ENCODE data around the gene PRR33.

Gene PRR33

DNA sequence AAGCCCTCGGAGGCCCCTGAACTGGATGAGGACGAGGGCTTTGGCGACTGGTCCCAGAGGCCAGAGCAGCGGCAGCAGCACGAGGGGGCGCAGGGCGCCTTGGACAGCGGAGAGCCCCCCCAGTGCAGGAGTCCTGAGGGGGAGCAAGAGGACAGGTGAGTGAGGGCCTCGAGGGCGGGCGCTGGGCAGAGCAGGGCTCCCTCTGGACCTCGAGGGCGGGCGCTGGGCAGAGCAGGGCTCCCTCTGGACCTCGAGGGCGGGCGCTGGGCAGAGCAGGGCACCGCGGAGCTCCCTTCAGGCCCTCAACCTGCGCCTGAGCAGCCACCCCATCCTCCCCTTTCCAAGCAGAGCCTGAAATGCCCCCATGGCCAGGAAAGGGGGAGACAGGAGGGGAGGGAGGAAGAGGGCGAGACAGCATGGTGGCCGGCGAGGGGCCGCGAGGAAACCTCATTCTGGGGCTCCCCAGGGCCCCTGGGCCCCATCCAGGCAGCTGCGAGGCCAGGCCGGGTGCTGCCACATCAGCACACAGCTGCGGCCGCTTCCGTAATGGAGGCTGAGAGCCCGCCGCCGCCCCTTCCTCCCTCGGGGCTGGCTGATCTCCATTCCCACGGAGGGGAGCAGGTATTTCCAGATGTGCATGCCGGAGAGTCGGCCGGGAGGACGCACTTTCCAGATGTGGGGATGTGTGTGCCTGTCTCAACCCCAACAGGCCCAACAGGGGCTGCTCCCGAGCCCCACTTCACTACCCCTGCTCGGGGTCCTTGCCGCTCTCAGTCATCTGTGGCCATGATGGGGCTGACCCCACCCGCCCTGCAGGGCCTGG is 10.0 kb downstream of the PRR33 start:
- Histone ChIP-seq H3K79me2 (ENCODE audit: insufficient read depth, low read length) (peaks cover 3% of the 10 kb centered on the region; the same call in 1 of the 2 replicates), H3K4me2 (ENCODE audit: low read depth, low read length, poor library complexity, severe bottlenecking) (no peak overlapping the region), H3K27me3 (ENCODE audit: insufficient read depth, low read length, poor library complexity, severe bottlenecking) (no peaks in the 10 kb centered on the region), H3K36me3 (ENCODE audit: insufficient read depth, low read length) (peaks cover 30% of the 10 kb centered on the region; the same call in 1 of the 2 replicates), H3K4me1 (ENCODE audit: insufficient read depth, low read length, poor library complexity, severe bottlenecking) (peaks cover 8% of the 10 kb centered on the region), H3K9me2 (replicated peaks; ENCODE audit: low read depth, low read length) (no peaks in the 10 kb centered on the region), H3K9me3 (ENCODE audit: insufficient read depth, low read depth, low read length) (no peaks in the 10 kb centered on the region), H3F3A (ENCODE audit: low read depth) (no peaks in the 10 kb centered on the region), H3K9ac (ENCODE audit: low read depth, low read length, poor library complexity, severe bottlenecking) (no peak overlapping the region), H2AFZ (ENCODE audit: low read length) (no peak overlapping the region), H4K20me1 (ENCODE audit: insufficient read depth, low read length, poor library complexity, severe bottlenecking) (no peaks in the 10 kb centered on the region), H3K4me3 (ENCODE audit: low read length, poor library complexity, severe bottlenecking) (no peak overlapping the region)
- TF ChIP-seq EZH2phosphoT487 (IDR thresholded peaks at IDR 0.05; ENCODE audit: borderline replicate concordance) = no peak
- TF ChIP-seq, protein P1, sequence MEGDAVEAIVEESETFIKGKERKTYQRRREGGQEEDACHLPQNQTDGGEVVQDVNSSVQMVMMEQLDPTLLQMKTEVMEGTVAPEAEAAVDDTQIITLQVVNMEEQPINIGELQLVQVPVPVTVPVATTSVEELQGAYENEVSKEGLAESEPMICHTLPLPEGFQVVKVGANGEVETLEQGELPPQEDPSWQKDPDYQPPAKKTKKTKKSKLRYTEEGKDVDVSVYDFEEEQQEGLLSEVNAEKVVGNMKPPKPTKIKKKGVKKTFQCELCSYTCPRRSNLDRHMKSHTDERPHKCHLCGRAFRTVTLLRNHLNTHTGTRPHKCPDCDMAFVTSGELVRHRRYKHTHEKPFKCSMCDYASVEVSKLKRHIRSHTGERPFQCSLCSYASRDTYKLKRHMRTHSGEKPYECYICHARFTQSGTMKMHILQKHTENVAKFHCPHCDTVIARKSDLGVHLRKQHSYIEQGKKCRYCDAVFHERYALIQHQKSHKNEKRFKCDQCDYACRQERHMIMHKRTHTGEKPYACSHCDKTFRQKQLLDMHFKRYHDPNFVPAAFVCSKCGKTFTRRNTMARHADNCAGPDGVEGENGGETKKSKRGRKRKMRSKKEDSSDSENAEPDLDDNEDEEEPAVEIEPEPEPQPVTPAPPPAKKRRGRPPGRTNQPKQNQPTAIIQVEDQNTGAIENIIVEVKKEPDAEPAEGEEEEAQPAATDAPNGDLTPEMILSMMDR (conservative IDR thresholded peaks at IDR 0.05; ENCODE audit: low read length) = no peak

- Histone ChIP-seq H3K9ac (ENCODE audit: low read depth, low read length, poor library complexity, severe bottlenecking) (no peak overlapping the region), H2AFZ (ENCODE audit: low read length) (no peak overlapping the region), H3K9me3 (ENCODE audit: insufficient read depth, low read depth, low read length) (no peaks in the 10 kb centered on the region), H4K20me1 (ENCODE audit: insufficient read depth, low read length, poor library complexity, severe bottlenecking) (no peaks in the 10 kb centered on the region), H3K4me1 (ENCODE audit: insufficient read depth, low read length, poor library complexity, severe bottlenecking) (peaks cover 8% of the 10 kb centered on the region), H3K9me2 (replicated peaks; ENCODE audit: low read depth, low read length) (no peaks in the 10 kb centered on the region), H3F3A (ENCODE audit: low read depth) (no peaks in the 10 kb centered on the region), H3K4me2 (ENCODE audit: low read depth, low read length, poor library complexity, severe bottlenecking) (no peak overlapping the region), H3K36me3 (ENCODE audit: insufficient read depth, low read length) (peaks cover 22% of the 10 kb centered on the region; the same call in 1 of the 2 replicates), H3K4me3 (ENCODE audit: low read length, poor library complexity, severe bottlenecking) (no peak overlapping the region), H3K27me3 (ENCODE audit: insufficient read depth, low read length, poor library complexity, severe bottlenecking) (no peaks in the 10 kb centered on the region), H3K79me2 (ENCODE audit: insufficient read depth, low read length) (peaks cover 7% of the 10 kb centered on the region; the same call in 1 of the 2 replicates)
- TF ChIP-seq, protein P1 (conservative IDR thresholded peaks at IDR 0.05; ENCODE audit: low read length) = no peak
- no peak for TF ChIP-seq EZH2phosphoT487 (IDR thresholded peaks at IDR 0.05; ENCODE audit: borderline replicate concordance)
Measured at GRCh38 chr11:1880746-1881441, 10.8 kb downstream of the PRR33 start.

DNA sequence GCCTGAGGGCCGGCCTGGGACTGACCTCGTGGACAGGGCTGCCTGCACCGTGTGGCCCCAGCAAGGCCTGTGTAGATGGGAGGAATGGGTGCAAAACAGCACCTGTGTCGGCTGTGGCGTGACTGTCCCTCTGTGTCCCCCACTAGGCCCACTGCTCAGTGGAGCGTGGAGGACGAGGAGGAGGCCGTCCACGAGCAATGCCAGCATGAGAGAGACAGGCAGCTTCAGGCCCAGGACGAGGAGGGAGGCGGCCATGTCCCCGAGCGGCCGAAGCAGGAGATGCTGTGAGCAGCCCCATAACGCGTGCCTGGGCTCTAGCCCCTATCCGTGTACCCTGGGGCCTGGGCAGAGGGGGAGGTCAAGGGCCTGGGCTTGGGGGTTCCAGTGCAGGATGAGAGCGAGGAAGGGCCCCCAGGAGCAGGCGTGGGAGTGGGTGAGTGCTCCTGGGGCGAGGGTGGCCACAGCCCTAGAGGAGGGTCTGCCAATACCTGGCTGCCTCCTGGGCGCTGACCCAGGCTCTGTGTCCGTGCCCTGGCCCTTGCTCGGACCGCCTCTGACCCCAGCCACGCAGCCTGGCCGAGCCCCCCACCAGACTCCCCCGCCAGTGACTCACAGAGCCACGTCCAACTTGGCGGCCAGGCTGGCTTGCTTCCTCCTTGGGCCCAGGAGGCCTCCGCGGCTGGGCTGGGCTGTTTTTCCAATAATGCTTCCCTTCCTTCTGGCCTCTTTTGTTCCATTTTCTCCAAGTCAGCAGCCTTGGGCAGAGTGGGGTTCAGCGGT is 11.6 kb downstream of the PRR33 start:
- no peak overlapping the region for H2AFZ ChIP-seq (ENCODE audit: low read length)
- H3K9ac ChIP-seq (ENCODE audit: low read depth, low read length, poor library complexity, severe bottlenecking) = no peak overlapping the region
- H3K4me3 ChIP-seq (ENCODE audit: low read length, poor library complexity, severe bottlenecking) = no peak overlapping the region
- no peaks in the 10 kb centered on the region for H3K9me2 ChIP-seq (replicated peaks; ENCODE audit: low read depth, low read length)
- peaks cover 15% of the 10 kb centered on the region; the same call in 1 of the 2 replicates for H3K36me3 ChIP-seq (ENCODE audit: insufficient read depth, low read length)
- H3K4me2 ChIP-seq (ENCODE audit: low read depth, low read length, poor library complexity, severe bottlenecking) = no peak overlapping the region
- no peaks in the 10 kb centered on the region for H3K27me3 ChIP-seq (ENCODE audit: insufficient read depth, low read length, poor library complexity, severe bottlenecking)
- TF ChIP-seq, protein P1 (conservative IDR thresholded peaks at IDR 0.05; ENCODE audit: low read length) = no peak
- TF ChIP-seq EZH2phosphoT487 (IDR thresholded peaks at IDR 0.05; ENCODE audit: borderline replicate concordance) = no peak
- H4K20me1 ChIP-seq (ENCODE audit: insufficient read depth, low read length, poor library complexity, severe bottlenecking) = peaks cover 1% of the 10 kb centered on the region
- peaks cover 7% of the 10 kb centered on the region; the same call in 1 of the 2 replicates for H3K79me2 ChIP-seq (ENCODE audit: insufficient read depth, low read length)
- H3K4me1 ChIP-seq (ENCODE audit: insufficient read depth, low read length, poor library complexity, severe bottlenecking) = peaks cover 8% of the 10 kb centered on the region
- H3K9me3 ChIP-seq (ENCODE audit: insufficient read depth, low read depth, low read length) = no peaks in the 10 kb centered on the region
- H3F3A ChIP-seq (ENCODE audit: low read depth) = no peaks in the 10 kb centered on the region
